GM12875 (cell line): ENCODE data around the gene SLC35E4.
"Not testable (repeated sequence)": the region's sequence is repeated elsewhere in the genome, so short reads cannot be mapped to it uniquely, and the experiment has no call there.

ENCODE experiments used
- H3K4me3 ChIP-seq: one replicate; pipeline ENCODE4 v1.5.1; 2011; ENCODE audit warnings: low read depth, low read length, control low read depth
- CTCF ChIP-seq: IDR thresholded peaks from 2 replicates; pipeline ENCODE4 v1.5.1; 2011; ENCODE audit warnings: low read depth, mild to moderate bottlenecking, control low read depth, inconsistent platforms, low read length, moderate library complexity, borderline replicate concordance; ENCODE audit not compliant: insufficient read depth

SLC35E4 gene, protein sequence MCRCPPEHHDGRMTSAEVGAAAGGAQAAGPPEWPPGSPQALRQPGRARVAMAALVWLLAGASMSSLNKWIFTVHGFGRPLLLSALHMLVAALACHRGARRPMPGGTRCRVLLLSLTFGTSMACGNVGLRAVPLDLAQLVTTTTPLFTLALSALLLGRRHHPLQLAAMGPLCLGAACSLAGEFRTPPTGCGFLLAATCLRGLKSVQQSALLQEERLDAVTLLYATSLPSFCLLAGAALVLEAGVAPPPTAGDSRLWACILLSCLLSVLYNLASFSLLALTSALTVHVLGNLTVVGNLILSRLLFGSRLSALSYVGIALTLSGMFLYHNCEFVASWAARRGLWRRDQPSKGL

DNA sequence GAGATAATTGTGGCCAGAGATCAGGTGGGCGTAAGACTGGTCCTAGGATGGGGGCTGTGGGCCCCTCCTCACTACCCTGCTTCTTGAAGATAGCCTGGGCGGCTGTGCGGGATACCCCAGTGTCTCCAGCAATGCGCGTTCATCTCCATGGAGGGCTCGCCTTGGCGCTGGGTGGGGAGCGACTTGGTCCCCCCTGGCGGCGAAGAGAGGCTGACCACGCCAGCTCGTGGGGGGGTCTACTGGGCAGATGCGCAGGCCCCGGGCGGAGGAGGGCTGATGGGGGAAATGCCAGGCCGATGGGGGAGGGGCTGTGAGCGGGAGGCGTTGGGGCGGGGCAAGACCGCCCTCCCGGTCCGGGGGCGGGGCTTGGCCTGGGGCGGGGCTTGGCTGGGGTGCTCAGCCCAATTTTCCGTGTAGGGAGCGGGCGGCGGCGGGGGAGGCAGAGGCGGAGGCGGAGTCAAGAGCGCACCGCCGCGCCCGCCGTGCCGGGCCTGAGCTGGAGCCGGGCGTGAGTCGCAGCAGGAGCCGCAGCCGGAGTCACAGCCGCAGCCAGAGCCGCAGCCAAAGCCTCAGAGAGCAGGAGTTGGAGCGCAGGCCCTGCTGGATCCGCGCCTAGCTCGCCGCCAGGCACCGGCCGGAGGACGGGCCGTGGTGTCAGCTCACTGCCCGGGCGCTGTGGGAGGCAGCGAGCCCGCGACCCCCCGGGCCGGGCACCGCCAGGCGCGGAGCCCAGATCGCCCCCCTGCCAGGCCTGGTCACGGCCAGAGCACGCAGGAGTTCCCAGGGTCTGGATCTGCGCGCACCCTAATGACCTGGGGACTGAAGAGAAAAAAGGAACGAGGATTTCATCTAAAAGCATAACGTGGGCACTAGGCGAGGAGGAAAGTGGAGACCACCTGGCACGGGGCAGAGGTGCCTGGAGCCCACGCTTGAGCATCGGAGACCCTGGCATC lies at the start of gene SLC35E4:
TSS of gene SLC35E4 (plus strand) at position 509 of the 953 bp plus-strand sequence. CDS start 670 bp downstream, outside the sequence.
- H3K4me3 ChIP-seq = peak within 1 kb of the TSS; percentile 66
- TF ChIP-seq CTCF = peak; percentile 29; the same call in 1 of the 2 replicates

DNA sequence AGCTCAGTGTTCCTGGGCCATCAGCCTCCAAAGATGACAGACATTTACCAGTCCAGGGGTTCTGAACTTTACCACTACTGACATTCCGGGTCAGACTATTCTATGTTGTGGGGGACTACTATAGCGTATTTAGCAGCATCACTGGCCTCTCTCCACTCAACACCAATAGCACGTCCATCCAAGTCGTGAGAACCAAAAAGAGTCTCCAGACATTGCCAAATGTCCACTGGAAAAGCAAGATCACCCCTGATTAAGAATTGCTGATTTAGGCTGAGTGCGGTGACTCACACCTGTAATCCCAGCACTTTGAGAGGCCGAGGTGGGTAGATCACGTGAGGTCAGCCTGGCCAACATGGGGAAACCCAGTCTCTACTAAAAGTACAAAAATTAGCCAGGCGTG lies 49.2 kb upstream of the SLC35E4 start:
- H3K4me3 ChIP-seq = no peak overlapping the region
- no peak for TF ChIP-seq CTCF

- H3K4me3 ChIP-seq = peak overlapping the region; percentile 66
- TF ChIP-seq CTCF = no peak
These were observed 44.4 kb upstream of the SLC35E4 start for GRCh38 chr22:30591191-30591587.

DNA sequence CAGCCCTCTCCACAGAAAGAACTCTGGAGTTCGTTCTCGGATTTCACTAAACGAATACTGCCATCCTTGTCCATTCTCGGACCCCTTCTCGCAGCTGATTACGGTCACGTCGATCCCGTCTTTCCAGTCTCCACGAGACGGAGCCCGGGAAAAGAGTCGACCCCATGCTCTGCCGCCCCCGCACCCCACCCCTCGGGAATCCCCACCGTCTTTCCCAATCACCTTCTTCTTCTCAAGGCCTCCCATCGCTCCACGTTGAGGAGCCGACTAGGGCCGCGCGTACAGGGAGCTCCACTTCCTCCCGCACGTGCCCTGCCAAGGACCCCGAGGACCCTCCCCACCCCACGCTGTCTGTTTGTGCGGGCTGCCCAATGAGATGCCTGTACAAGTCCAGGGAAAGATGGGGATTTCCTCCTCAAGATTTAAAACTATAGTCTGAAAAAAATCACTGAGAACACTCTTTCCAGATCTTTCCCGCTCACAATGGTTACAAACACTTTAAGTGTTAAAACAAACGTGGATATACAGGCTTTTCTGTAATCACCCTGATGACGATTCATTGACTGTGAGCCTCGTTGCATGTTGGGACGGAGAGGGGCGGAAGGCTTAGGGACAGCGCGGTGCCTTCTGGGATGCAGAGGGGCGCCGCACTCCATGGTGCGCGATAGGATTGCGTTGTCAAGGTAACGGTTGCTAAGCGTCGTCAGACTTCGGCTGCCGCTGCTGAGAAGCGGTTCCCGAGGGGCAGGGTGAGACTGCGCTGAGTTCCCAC lies 43.8 kb upstream of the SLC35E4 start, which contains the start of gene PES1:
TSS of gene PES1 (minus strand) at position 323 of the 772 bp plus-strand sequence. CDS start at position 246, 77 bp downstream.
- TF ChIP-seq CTCF = no peak
- peak within 1 kb of the TSS; percentile 66 for H3K4me3 ChIP-seq

DNA sequence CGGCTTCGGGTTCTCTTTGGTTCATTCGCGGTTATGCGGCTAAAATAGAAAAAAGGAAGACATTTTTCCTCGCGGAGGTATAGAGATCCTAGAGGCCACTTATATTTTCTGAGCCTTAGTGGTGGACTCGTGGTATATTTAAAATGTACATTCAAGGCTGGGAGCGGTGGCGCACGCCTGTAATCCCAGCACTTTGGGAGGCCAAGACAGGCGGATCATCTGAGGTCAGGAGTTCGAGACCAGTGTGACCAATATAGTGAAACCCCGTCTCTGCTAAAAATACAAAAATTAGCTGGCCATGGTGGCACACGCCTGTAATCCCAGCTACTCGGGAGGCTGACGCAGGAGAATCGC lies 43.2 kb upstream of the SLC35E4 start:
- not testable (repeated sequence) for H3K4me3 ChIP-seq

GRCh38 chr22:30596199-30596598 lies 39.4 kb upstream of the SLC35E4 start:
- TF ChIP-seq CTCF = no peak
- H3K4me3 ChIP-seq = no peak overlapping the region

DNA sequence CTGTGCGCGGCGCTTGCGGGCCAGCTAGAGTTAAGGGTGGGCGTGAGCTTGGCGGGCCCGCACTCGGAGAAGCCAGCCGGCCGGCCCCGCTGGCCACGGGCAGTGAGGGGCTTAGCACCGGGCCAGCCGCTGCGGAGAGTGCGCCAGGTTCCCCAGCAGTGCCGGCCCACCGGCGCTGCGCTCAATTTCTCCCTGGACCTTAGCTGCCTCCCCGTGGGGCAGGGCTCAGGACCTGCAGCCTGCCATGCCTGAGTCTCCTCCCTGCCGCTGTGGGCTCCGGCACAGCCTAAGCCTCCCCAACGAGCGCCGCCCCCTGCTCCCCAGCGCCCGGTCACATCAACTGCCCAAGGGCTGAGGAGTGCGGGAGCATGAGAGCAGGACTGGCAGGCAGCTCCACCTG lies 38.7 kb upstream of the SLC35E4 start:
- no peak for TF ChIP-seq CTCF
- no peak overlapping the region for H3K4me3 ChIP-seq
